GM12892 (cell line): ENCODE results near the gene UBXN7.

Source experiments
- POLR2A ChIP-seq: IDR thresholded peaks from 2 replicates; pipeline ENCODE4 v1.6.1; 2011; ENCODE audit warnings: low read depth, low read length, control low read depth
- POLR2AphosphoS5 ChIP-seq: IDR thresholded peaks from 2 replicates; pipeline ENCODE4 v1.6.1; 2011; ENCODE audit warnings: low read depth, low read length, control low read depth

DNA sequence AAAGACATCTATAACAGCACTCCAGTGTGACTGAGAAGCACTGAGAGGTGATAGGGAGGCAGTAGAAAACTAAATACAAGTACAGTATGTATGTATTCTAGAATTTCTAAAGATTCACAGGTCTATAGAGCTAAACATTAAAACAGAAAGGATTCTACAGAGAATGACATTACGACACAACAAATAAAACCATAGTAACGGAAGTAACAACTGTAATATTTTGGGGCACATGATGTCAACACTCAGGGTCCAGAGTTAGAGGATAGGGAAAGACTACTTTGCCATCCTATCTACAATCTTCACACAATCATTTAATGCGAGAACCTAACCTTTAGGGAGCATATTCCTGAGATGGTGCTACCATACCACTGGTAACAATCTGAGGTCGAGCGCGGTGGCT, 13.6 kb downstream of the UBXN7 start:
- no peak for TF ChIP-seq POLR2A
- no peak for TF ChIP-seq POLR2AphosphoS5
